Tibial nerve (tissue), 4 donors: ENCODE results near the gene CAMKK2. TPM values are rescaled to one million over a fixed set of nuclear protein-coding genes. Genes with fewer than 3 reads are reported as not detected.

ENCODE experiments used
- DNase-seq, 2 donors: peaks; one replicate each; pipeline ENCODE4 v3.0.0-alpha.2; 2019; ENCODE audit warnings: low spot score in 2 of 2
- H3K27ac ChIP-seq, 4 donors: fragments of 200-600 bp; sonication (generic) in 3 of 4; one replicate each; pipeline ENCODE4 v1.5.1; 2017 to 2019; ENCODE audit warnings: mild to moderate bottlenecking in 1 of 4
- H3K27me3 ChIP-seq, 2 donors: fragments of 200-600 bp; sonication (generic) in 1 of 2; one replicate each; pipeline versions ENCODE4 v1.5.1 to v1.6.0; 2017 to 2019
- H3K36me3 ChIP-seq, 3 donors: fragments of 200-600 bp; sonication (generic); one replicate each; pipeline ENCODE4 v1.5.1; 2018 to 2019
- H3K4me1 ChIP-seq, 4 donors: fragments of 200-600 bp; sonication (generic) in 3 of 4; one replicate each; pipeline ENCODE4 v1.5.1; 2017 to 2019
- H3K4me3 ChIP-seq, 4 donors: fragments of 200-600 bp; sonication (generic) in 3 of 4; one replicate each; pipeline ENCODE4 v1.5.1; 2017 to 2019; ENCODE audit warnings: mild to moderate bottlenecking in 1 of 4, moderate library complexity in 1 of 4
- H3K9me3 ChIP-seq, 4 donors: fragments of 200-600 bp; sonication (generic) in 3 of 4; one replicate each; pipeline ENCODE4 v1.5.1; 2017 to 2019
- CTCF ChIP-seq, 5 experiments: fragments of 200-600 bp in 3 of 5; fragments of 450-650 bp in 2 of 5; sonication (generic) in 3 of 5; IDR thresholded peaks; one replicate each; pipeline ENCODE4 v1.5.1; 2016 to 2019; ENCODE audit warnings: antibody characterized with exemption in 5 of 5, mild to moderate bottlenecking in 3 of 5, moderate library complexity in 2 of 5
- EP300 ChIP-seq, 2 donors: sonication (generic); formaldehyde crosslinking; IDR thresholded peaks; one replicate each; pipeline ENCODE4 v1.6.1; 2017; ENCODE audit warnings: antibody characterized with exemption in 2 of 2, mild to moderate bottlenecking in 1 of 2
- POLR2A ChIP-seq, 2 donors: fragments of 450-650 bp; IDR thresholded peaks; one replicate each; pipeline ENCODE4 v1.6.1; 2017; ENCODE audit warnings: antibody characterized with exemption in 2 of 2, mild to moderate bottlenecking in 2 of 2, moderate library complexity in 2 of 2
- WGBS, 2 donors: methylation state at CpG; one replicate each; pipeline ENCODE4 v1.1.5; 2018; 5-methylcytosine and 5-hydroxymethylcytosine counted together
- total RNA-seq, 4 donors: library from RNA; depleted of rRNA; stranded (reverse); fragments of >200 nt; gene quantifications; one replicate each; pipeline ENCODE4 v1.1.0, GENCODE V29; 2016

The CAMKK2 gene
- total RNA-seq, 4 donors from 2014 or later: 31.0 to 39.9 (median 32.9) TPM

DNA sequence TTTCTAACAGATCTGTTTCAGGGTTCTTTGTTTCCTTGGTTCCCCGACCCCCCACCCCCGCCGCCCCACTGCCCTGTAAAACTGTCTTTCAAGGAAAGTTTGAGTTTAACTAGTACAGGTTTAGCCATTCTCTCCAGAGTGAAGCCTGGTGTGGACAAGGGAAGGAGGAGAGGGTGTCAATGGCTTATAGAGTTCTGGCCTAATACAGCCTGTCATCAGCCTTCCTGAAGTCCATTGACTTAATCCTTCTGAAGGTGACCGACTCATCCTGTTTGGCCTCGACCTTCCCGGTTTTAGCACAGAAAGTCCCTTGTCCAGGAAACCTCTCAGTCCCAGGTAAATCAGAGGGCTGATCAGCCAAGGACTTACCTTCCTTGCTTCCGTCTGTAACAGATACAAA lies 97.6 kb downstream of the CAMKK2 start:
- 65 to 82% methylated on average over 7 of the region's 7 CpGs for WGBS, 2 donors
- Histone ChIP-seq H3K27me3 (no peaks in the 10 kb centered on the region), H3K9me3 (no peaks in the 10 kb centered on the region), H3K36me3 (no peaks in the 10 kb centered on the region), H3K4me3 (no peak overlapping the region), H3K4me1 (no peaks in the 10 kb centered on the region), H3K27ac (no peak overlapping the region)
- DNase-seq: no peak
- TF ChIP-seq CTCF (IDR thresholded peaks at IDR 0.05): no peak
- no peak for TF ChIP-seq EP300 (IDR thresholded peaks at IDR 0.05)
- TF ChIP-seq POLR2A (IDR thresholded peaks at IDR 0.05): no peak

- Histone ChIP-seq H3K27ac (no peak overlapping the region), H3K9me3 (no peaks in the 10 kb centered on the region), H3K4me3 (no peak overlapping the region), H3K27me3 (no peaks in the 10 kb centered on the region), H3K36me3 (no peaks in the 10 kb centered on the region), H3K4me1 (peaks cover 0 to 4% (median 0%) of the 10 kb centered on the region in 4 donors)
- no peak for TF ChIP-seq CTCF (IDR thresholded peaks at IDR 0.05)
- TF ChIP-seq EP300 (IDR thresholded peaks at IDR 0.05): peak; percentile 39 to 62
- TF ChIP-seq POLR2A (IDR thresholded peaks at IDR 0.05): no peak
- no peak for DNase-seq
- 70 to 74% methylated on average over 6 of the region's 6 CpGs for WGBS, 2 donors
Observed at GRCh38 chr12:121196902-121197301, 99.6 kb downstream of the CAMKK2 start.

GRCh38 chr12:121191151-121191550 lies 105.4 kb downstream of the CAMKK2 start:
- no peak for TF ChIP-seq CTCF (IDR thresholded peaks at IDR 0.05)
- no peak for TF ChIP-seq POLR2A (IDR thresholded peaks at IDR 0.05)
- no peak for TF ChIP-seq EP300 (IDR thresholded peaks at IDR 0.05)
- H3K27me3 ChIP-seq: no peaks in the 10 kb centered on the region
- peak overlapping the region in 2 of 4 donors; percentile 14 to 79 for H3K27ac ChIP-seq
- WGBS, 2 donors: 87 to 89% methylated on average over 3 of the region's 3 CpGs
- peaks cover 0 to 11% (median 4%) of the 10 kb centered on the region in 4 donors for H3K4me1 ChIP-seq
- H3K9me3 ChIP-seq: no peaks in the 10 kb centered on the region
- no peak overlapping the region for H3K4me3 ChIP-seq
- DNase-seq: no peak
- peaks cover 0 to 18% (median 0%) of the 10 kb centered on the region in 3 donors for H3K36me3 ChIP-seq

DNA sequence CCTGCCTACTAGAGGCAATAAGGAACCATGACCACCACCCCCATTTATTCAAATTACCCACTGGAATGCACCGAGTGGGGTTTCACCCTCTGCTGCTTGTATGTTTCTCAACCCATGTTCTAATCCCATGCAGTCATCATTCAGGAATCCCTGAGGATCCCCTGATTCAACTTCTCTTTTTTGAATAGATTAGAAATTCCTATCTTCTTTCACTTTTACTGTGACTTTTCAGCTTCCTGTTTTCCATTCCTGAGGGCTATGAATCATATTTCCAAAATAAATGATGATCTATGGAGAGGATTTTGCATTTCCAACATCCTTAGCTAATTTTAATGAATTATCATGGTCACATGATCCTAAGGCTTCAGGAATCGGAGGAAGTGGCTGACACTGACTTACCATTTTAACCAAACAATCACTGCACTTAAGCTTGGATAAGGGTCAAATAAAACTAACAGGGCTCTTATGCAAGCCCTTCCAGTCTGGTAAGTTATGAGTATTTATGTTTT lies 105.9 kb downstream of the CAMKK2 start:
- TF ChIP-seq EP300 (IDR thresholded peaks at IDR 0.05): peak in 1 of 2 donors; percentile 30
- no peak for TF ChIP-seq POLR2A (IDR thresholded peaks at IDR 0.05)
- no peak for TF ChIP-seq CTCF (IDR thresholded peaks at IDR 0.05)
- Histone ChIP-seq H3K9me3 (no peaks in the 10 kb centered on the region), H3K4me3 (no peak overlapping the region), H3K27me3 (no peaks in the 10 kb centered on the region), H3K27ac (peak overlapping the region in 2 of 4 donors; percentile 14 to 79), H3K4me1 (peaks cover 0 to 11% (median 4%) of the 10 kb centered on the region in 4 donors), H3K36me3 (peaks cover 0 to 24% (median 0%) of the 10 kb centered on the region in 3 donors)
- WGBS, 2 donors: 13 to 19% methylated on average over 2 of the region's 2 CpGs
- no peak for DNase-seq

DNA sequence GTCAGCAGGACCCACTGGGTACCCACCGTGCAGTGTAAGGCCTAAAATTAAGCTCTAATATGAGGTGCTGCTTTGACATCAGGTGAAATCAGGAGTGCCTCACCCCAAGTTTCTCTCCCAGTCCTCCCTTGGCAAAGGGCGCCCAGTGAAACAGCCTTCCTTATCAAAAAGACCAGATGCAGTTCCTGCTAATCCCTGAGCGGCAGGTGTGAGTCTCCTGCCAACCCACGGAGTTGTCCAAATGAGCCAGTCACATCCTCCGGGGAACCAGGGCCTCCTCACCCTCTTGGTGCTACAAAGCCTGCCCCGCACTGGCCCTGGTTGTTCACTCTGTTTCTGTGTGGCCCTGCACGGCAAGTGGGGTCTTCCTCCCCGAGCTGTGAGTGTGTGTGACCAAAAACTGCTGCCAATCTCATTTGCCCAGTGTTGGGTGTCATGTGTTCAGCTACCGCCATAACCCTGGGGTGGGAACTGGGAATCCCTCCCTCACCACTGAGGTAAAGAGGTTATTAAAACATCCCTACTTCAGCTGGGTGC lies 106.8 kb downstream of the CAMKK2 start:
- TF ChIP-seq EP300 (IDR thresholded peaks at IDR 0.05) (no peak), CTCF (IDR thresholded peaks at IDR 0.05) (no peak), POLR2A (IDR thresholded peaks at IDR 0.05) (no peak)
- WGBS, 2 donors: 78 to 87% methylated on average over 7 to 9 of the region's 9 CpGs

More for the DNA sequence above, 106.8 kb downstream of the CAMKK2 start:
- no peaks in the 10 kb centered on the region for H3K27me3 ChIP-seq
- no peak for DNase-seq
- H3K4me1 ChIP-seq: peaks cover 0 to 11% (median 4%) of the 10 kb centered on the region in 4 donors
- no peaks in the 10 kb centered on the region for H3K9me3 ChIP-seq
- H3K27ac ChIP-seq: peak overlapping the region in 1 of 4 donors; percentile 79
- H3K36me3 ChIP-seq: peaks cover 0 to 33% (median 0%) of the 10 kb centered on the region in 3 donors
- H3K4me3 ChIP-seq: no peak overlapping the region
